22Rv1 (cell line): ENCODE measurements around the gene LHB.
"Not testable (repeated sequence)": the region's sequence is repeated elsewhere in the genome, so short reads cannot be mapped to it uniquely, and the experiment has no call there.

Experiments
- CTCF ChIP-seq: fragments of 450-650 bp; IDR thresholded peaks from 2 replicates; pipeline ENCODE4 v1.5.1; 2017; ENCODE audit warnings: mild to moderate bottlenecking
- ZFX ChIP-seq: fragments of 450-650 bp; IDR thresholded peaks from 2 replicates; pipeline ENCODE4 v1.6.1; 2017; ENCODE audit warnings: antibody characterized with exemption, borderline replicate concordance

GRCh38 chr19:49038111-49038510, 21.2 kb upstream of the LHB start:
- TF ChIP-seq CTCF, ZFX: not testable (repeated sequence)
